SK-MEL-5 (cell line): Measurements from ENCODE around the gene TFF1. TPM values are rescaled to one million over a fixed set of nuclear protein-coding genes. Genes with fewer than 3 reads are reported as not detected.

ENCODE experiments used
- DNase-seq: peaks from one replicate; pipeline ENCODE4 v3.0.0-alpha.2; 2016; ENCODE audit warnings: low read depth, low spot score
- in situ Hi-C: cut with HindIII; loops from 2 replicates; pipeline ENCODE4 v1.10.0; 2016; ENCODE audit warnings: low sequenced_read_pairs, high pct_unique_total_duplicates, low pct_unique_long_range_greater_than_20kb
- total RNA-seq: library from RNA; depleted of rRNA; stranded (reverse); fragments of >200 nt; shearing (Covaris generic); gene quantifications from 2 replicates; pipeline ENCODE4 v1.2.3, GENCODE V29; 2014

TFF1 gene
- total RNA-seq, 1 experiment from 2014 or later: not detected

DNA sequence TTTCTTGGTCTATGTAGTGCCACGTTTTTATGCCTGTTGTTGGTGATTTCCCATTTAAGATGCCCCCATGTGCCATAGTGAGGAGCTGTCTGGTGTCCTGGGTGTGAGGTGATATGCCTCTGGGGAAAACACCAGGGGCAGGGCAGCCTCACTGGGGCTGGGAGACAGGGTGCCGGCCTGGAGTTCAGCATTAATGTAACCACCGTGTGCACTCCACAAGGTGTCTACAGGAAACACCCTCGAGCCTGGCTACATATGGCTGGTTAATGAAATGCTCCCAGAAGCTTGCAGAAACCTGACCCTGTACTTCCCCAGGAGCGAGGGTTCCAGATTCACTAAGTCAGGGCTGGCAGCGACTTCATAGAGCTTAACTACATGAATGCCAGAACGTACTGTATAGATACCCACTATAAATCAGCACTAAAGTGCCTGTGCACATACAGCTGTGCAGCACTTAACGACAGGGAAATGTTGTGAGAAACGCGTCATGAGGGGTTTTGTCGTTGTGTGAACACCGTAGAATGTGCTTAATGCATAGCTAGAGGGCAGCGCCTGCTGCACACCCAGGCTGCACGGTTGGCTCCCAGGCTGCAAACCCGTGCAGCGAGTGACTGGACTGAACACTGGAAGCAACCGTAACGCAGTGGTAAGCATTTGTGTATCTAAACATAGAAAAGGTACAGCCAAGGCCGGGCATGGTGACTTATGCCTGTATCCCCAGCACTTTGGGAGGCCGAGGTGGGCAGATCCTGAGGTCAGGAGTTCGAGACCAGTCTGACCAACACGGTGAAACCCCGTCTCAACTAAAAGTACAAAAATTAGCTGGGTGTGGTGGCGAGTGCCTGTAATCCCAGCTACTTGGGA is 25.9 kb downstream of the TFF1 start:
- in situ Hi-C loops: no loop called here
- DNase-seq: no peak

GRCh38 chr21:42338729-42339715 is 27.3 kb downstream of the TFF1 start:
- DNase-seq: no peak
- in situ Hi-C loops: no loop called here

GRCh38 chr21:42337830-42338728 is 28.3 kb downstream of the TFF1 start:
- in situ Hi-C loops: no loop called here
- peak; percentile 47 for DNase-seq

- no peak for DNase-seq
- in situ Hi-C loops: no loop called here
These were observed 29.1 kb downstream of the TFF1 start for GRCh38 chr21:42337276-42337675.

- in situ Hi-C loops: no loop called here
These were observed 30.3 kb downstream of the TFF1 start for GRCh38 chr21:42336054-42336453.

DNA sequence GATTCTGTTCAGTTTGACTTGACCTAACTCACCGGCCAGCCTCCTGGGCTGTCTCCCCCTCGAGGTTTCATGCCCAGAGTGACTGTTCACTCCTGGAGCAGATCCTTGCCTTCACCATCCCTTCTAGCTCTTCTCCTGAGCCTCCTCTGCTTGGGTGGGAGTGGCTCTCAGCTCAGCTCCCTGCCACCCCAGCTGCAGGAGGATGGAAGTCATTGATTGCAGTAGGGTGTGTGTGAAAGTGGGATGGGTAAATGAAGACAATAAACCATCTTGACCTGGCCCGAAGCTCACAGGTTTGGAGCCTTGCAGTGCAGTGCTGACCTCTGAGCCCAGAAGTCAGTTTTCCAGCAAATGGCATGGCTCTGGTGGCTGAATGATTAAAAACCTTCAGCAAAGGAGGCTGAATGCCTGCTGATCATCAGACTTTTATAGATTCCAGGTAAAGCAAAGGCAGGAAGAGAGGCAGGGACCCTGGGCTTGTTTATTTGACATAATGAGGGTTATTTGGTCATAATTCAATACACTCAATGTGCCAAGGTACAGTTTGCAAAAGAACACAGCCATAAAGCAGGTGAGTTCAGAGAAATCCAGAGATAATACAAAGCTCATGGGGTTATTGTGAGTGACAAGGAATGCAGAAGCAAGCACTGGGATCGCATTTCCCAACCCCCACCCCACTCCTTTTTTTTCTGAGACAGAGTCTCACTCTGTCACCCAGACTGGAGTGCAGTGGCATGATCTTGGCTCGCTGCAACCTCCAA is 33.6 kb downstream of the TFF1 start:
- in situ Hi-C loops: no loop called here
- no peak for DNase-seq

More at GRCh38 chr21:42336054-42336453, 30.3 kb downstream of the TFF1 start:
- peak; percentile 9 for DNase-seq

- in situ Hi-C loops: no loop called here
- no peak for DNase-seq
These were observed 34.7 kb downstream of the TFF1 start for GRCh38 chr21:42331660-42332059.

GRCh38 chr21:42330380-42331371 is 35.7 kb downstream of the TFF1 start:
- in situ Hi-C loops: no loop called here
- DNase-seq: no peak

- in situ Hi-C loops: no loop called here
- DNase-seq: no peak
These were observed 41.4 kb downstream of the TFF1 start for GRCh38 chr21:42324896-42325295.

DNA sequence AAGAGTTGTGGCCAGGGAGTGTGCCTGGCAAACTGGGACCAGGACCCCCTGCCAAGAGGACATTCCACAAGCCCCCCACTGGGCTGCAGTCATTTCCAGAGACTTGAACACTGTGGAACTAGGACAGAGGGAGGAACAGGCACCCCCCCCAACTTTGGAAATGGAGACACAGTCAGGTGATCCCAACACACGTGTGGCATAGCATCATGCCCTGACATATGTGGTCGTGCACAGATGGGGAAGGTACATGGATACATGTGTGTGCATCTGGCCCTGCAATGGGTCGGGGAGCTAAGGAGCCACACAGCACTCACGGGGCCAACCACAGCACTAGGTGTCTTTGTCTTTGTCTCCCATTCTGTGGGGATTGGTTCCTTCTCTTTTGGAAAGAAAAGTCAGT is 44.5 kb downstream of the TFF1 start:
- DNase-seq: no peak
- in situ Hi-C loops: no loop called here

DNA sequence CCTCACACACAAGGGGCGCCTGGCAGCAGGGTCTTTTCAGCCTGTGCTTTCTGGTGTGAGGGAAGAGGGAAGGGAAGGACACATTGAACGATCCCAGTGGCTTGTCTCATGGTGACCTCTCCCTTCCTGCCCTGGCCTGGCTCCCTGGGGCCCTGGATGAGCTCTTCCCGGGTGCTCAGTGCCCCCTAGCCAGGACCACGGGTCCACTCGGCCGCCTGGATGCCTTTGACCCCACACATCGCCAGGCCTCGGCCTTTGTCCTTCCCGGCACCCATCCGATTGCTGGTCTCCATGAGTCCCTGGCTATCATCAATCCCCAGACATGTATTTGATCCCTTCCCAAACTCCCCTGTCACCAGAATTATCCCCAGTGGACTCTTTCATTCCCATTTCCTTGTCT is 45.1 kb downstream of the TFF1 start:
- no peak for DNase-seq

DNA sequence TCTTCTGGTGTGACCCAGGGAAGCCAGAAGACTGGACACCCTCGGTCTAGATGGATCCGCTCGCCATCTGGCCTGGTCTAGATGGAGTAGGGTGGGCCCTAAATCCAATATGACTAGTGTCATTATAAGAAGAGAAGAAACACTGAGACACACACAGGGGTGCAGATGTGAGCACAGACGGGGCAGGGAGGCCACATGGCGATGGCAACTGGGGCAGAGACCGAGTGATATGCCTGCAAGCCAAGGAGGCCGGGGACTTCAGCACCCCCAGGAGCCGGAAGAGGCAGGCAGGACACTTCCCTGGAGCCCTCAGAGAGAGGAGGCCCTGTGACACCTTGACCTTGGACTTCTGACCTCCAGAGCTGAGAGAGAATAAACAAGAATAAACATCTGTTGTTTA is 45.5 kb downstream of the TFF1 start:
- in situ Hi-C loops: no loop called here
- no peak for DNase-seq

More for the DNA sequence above, 45.1 kb downstream of the TFF1 start:
- in situ Hi-C loops: no loop called here

DNA sequence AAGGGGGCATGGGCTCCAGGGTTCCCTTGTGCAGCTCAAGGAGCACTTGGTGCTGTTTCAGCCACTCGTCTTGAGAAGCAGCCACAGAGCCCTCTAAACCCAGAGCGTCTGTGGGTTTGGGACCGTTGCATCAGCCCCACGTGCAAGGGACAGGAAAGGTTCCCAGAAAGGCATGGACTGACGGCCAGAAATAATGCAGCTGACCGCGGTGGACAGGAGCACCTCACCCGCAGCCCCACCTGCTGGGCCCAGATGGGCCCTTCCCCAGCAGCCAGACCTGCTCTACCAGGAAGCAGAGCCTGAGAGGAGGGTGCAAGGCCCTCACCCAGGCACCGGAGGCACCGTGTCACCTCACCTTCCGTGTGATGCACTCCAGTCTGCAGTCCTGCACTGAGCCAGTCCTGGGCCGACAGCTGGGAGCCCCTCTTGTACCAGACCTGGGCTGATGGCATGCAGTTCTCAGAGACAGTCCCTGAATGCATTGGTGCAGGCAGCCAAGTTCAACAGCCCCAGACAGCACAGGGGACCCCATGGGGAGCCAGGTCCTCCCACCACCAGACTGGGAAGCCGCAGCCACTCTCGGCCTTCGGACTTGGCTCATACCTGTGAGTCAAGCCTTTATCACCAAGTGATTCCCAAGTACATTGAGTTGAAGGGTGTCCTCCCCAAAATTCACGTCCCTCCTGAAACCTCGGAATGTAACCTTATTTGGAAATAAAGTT is 46.3 kb downstream of the TFF1 start:
- DNase-seq: no peak
- in situ Hi-C loops: no loop called here

DNA sequence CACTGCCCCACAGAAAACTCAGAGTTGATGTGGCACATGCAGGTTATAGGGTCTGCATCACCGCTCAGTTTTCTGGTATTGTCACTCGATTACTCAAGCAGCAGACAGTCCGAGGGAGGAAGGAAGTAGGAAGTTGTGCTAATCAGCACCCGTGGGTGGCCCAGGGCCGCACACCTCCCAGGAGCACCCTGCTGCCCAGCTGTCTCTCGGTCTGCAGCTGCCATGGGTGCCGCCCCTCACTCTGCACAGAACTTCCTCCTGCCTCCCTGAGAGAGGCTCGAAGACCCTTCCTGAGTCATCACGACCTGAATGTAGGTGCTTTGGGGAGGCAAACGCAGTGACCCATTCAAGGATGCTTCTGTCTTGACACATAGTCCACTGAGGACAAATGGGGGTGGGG is 47.0 kb downstream of the TFF1 start:
- in situ Hi-C loops: no loop called here
- DNase-seq: no peak
